K562 (cell line): ENCODE measurements around the gene ACKR1. TPM values are rescaled to one million over a fixed set of nuclear protein-coding genes. Genes with fewer than 3 reads are reported as not detected.

ENCODE experiments used
- ATF7 ChIP-seq: fragments of 450-650 bp; IDR thresholded peaks from 2 replicates; pipeline ENCODE4 v1.7.1; 2014; ENCODE audit warnings: mild to moderate bottlenecking, moderate library complexity
- CTBP1 ChIP-seq: fragments of 450-650 bp; IDR thresholded peaks from 2 replicates; pipeline ENCODE4 v1.6.1; 2016; ENCODE audit warnings: borderline replicate concordance
- CTCFL ChIP-seq: IDR thresholded peaks from 2 replicates; pipeline ENCODE4 v1.6.1; 2011; ENCODE audit warnings: borderline replicate concordance, low read depth, mild to moderate bottlenecking, moderate library complexity, low read length; ENCODE audit not compliant: insufficient read depth, poor library complexity, severe bottlenecking
- DACH1 ChIP-seq: fragments of 450-650 bp; IDR thresholded peaks from 2 replicates; pipeline ENCODE4 v1.6.1; 2018; ENCODE audit not compliant: partially characterized antibody
- E2F5 ChIP-seq: sonication (generic); formaldehyde crosslinking; IDR thresholded peaks from 2 replicates; pipeline ENCODE4 v1.8.0; 2022; ENCODE audit warnings: mild to moderate bottlenecking, missing genetic modification reagents
- ELK1 ChIP-seq: sonication (generic); formaldehyde crosslinking; IDR thresholded peaks from 2 replicates; pipeline ENCODE4 v1.8.1; 2022; ENCODE audit warnings: missing genetic modification reagents
- HDAC6 ChIP-seq: IDR thresholded peaks from 2 replicates; pipeline ENCODE4 v1.6.1; 2012; ENCODE audit warnings: low read depth, mild to moderate bottlenecking, control low read depth, inconsistent platforms, low read length, moderate library complexity
- MYBL2 ChIP-seq, 2 experiments: fragments of 450-650 bp in 1 of 2; sonication (generic) in 1 of 2; formaldehyde crosslinking in 1 of 2; IDR thresholded peaks; 2 replicates each; pipeline versions ENCODE4 v1.6.1 to v1.8.1; 2017 to 2022; ENCODE audit warnings: borderline replicate concordance in 1 of 2, inconsistent platforms in 1 of 2, low read depth in 1 of 2, mild to moderate bottlenecking in 1 of 2, missing genetic modification reagents in 1 of 2, moderate library complexity in 1 of 2
- MYC ChIP-seq, 2 experiments: fragments of 250-450 bp in 1 of 2; sonication (Bioruptor Pico) in 1 of 2; IDR thresholded peaks; 2 replicates each; pipeline versions ENCODE4 v1.5.1 to v1.6.1; 2012 to 2021; ENCODE audit warnings: low read depth in 2 of 2, borderline replicate concordance in 1 of 2, improper control_type of control experiment in 1 of 2, low read length in 1 of 2, mild to moderate bottlenecking in 1 of 2, moderate library complexity in 1 of 2
- PRMT5 ChIP-seq: sonication (generic); formaldehyde crosslinking; IDR thresholded peaks from 2 replicates; pipeline ENCODE4 v1.5.0; 2020; ENCODE audit warnings: missing genetic modification reagents
- TAF15 ChIP-seq: fragments of 200-400 bp; formaldehyde crosslinking; IDR thresholded peaks from 2 replicates; pipeline ENCODE4 v1.6.1; 2017; ENCODE audit warnings: mild to moderate bottlenecking, low read depth, low read length, moderate library complexity
- ZBTB8A ChIP-seq: fragments of 450-650 bp; IDR thresholded peaks from 2 replicates; pipeline ENCODE4 v1.6.1; 2018; ENCODE audit warnings: mild to moderate bottlenecking, moderate library complexity; ENCODE audit not compliant: partially characterized antibody
- ZNF134 ChIP-seq: fragments of 250-450 bp; sonication (Bioruptor Pico); conservative IDR thresholded peaks from 2 replicates; pipeline ENCODE4 v1.4.0; 2020
- ZNF175 ChIP-seq: fragments of 200-800 bp; sonication (Bioruptor generic); IDR thresholded peaks from 2 replicates; pipeline ENCODE4 v1.6.1; 2016; ENCODE audit warnings: low read depth, mild to moderate bottlenecking, missing genetic modification characterization, missing compliant biosample characterization
- ZNF274 ChIP-seq: IDR thresholded peaks from 2 replicates; pipeline ENCODE4 v1.6.1; 2011; ENCODE audit warnings: low read depth, mild to moderate bottlenecking, low read length, moderate library complexity, borderline replicate concordance
- ZNF77 ChIP-seq: fragments of 250-450 bp; sonication (Bioruptor Pico); IDR thresholded peaks from 2 replicates; pipeline ENCODE4 v1.5.0; 2020
- ZNF79 ChIP-seq: fragments of 250-450 bp; sonication (Bioruptor Pico); IDR thresholded peaks from 2 replicates; pipeline ENCODE4 v1.4.0; 2020; ENCODE audit warnings: low read depth, mild to moderate bottlenecking, moderate library complexity
- polyA plus RNA-seq, 8 experiments: library from polyadenylated mRNA; depleted of rRNA in 4 of 8; stranded (reverse) in 5 of 8; unstranded in 3 of 8; fragments of >200 nt; fragmentation: Nextera tagmentation in 2 of 8; fragmentation: Illumina TruSeq in 1 of 8; extraction: Ambion mirVana in 2 of 8; extraction: Trizol in 1 of 8; gene quantifications; 2 replicates each; pipeline versions ENCODE4 v1.2.1 to v1.2.3, GENCODE V29; 2011 to 2014; ENCODE audit warnings: inconsistent platforms in 1 of 8, missing spikeins in 1 of 8
- total RNA-seq, 7 experiments: library from RNA; depleted of rRNA in 6 of 7; stranded (reverse); fragments of >200 nt in 6 of 7; fragmentation: Illumina TruSeq in 2 of 7; extraction: Trizol in 2 of 7; gene quantifications; 2 replicates each; pipeline versions ENCODE4 v1.2.1 to v1.2.3, GENCODE V29; 2011 to 2021; ENCODE audit warnings: low replicate concordance in 1 of 7
- TF ChIP-seq, protein P1 (sequence below): fragments of 200-400 bp; formaldehyde crosslinking; IDR thresholded peaks from 2 replicates; pipeline ENCODE4 v1.6.1; 2017; ENCODE audit warnings: mild to moderate bottlenecking, low read depth, low read length, moderate library complexity
- TF ChIP-seq, protein P2 (sequence below): fragments of 250-450 bp; sonication (Bioruptor Pico); IDR thresholded peaks from 2 replicates; pipeline ENCODE4 v1.5.0; 2021
- TF ChIP-seq, protein P3 (sequence below), 2 experiments: fragments of 250-450 bp in 1 of 2; fragments of 450-650 bp in 1 of 2; sonication (Bioruptor Pico) in 1 of 2; IDR thresholded peaks; 2 replicates each; pipeline versions ENCODE4 v1.6.1 to v1.8.0; 2016 to 2021; ENCODE audit warnings: mild to moderate bottlenecking in 2 of 2, moderate library complexity in 2 of 2, missing compliant biosample characterization in 1 of 2, missing genetic modification characterization in 1 of 2

The ACKR1 gene
- total and polyA plus RNA-seq, 9 of the 15 experiments (the other 6 are each of a cell fraction or from before 2014, with no cell fraction given), result 0.07 to 0.64 (median 0.18) TPM

- TF ChIP-seq CTCFL, result no peak
- TF ChIP-seq CTBP1, result no peak
- no peak for TF ChIP-seq MYBL2 (IDR thresholded peaks at IDR 0.05; ENCODE audit: low read depth)
- no peak for TF ChIP-seq MYBL2 (CRISPR knock-in tag; IDR thresholded peaks at IDR 0.05; ENCODE audit: borderline replicate concordance)
- peak; percentile 28; the same call in 1 of the 2 replicates for TF ChIP-seq ATF7
- TF ChIP-seq ZNF79 (CRISPR knock-in tag), result no peak
- TF ChIP-seq E2F5 (CRISPR knock-in tag), result no peak
- TF ChIP-seq TAF15, result no peak
- TF ChIP-seq, protein P1, sequence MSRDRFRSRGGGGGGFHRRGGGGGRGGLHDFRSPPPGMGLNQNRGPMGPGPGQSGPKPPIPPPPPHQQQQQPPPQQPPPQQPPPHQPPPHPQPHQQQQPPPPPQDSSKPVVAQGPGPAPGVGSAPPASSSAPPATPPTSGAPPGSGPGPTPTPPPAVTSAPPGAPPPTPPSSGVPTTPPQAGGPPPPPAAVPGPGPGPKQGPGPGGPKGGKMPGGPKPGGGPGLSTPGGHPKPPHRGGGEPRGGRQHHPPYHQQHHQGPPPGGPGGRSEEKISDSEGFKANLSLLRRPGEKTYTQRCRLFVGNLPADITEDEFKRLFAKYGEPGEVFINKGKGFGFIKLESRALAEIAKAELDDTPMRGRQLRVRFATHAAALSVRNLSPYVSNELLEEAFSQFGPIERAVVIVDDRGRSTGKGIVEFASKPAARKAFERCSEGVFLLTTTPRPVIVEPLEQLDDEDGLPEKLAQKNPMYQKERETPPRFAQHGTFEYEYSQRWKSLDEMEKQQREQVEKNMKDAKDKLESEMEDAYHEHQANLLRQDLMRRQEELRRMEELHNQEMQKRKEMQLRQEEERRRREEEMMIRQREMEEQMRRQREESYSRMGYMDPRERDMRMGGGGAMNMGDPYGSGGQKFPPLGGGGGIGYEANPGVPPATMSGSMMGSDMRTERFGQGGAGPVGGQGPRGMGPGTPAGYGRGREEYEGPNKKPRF, result no peak
- TF ChIP-seq ELK1, result no peak
- TF ChIP-seq ZBTB8A, result no peak
- no peak for TF ChIP-seq HDAC6
- no peak for TF ChIP-seq ZNF274
- TF ChIP-seq ZNF175 (CRISPR knock-in tag), result peak; percentile 29; the same call in 1 of the 2 replicates
- TF ChIP-seq MYC (IDR thresholded peaks at IDR 0.05; ENCODE audit: low read depth, low read length), result no peak
- no peak for TF ChIP-seq MYC (CRISPR knock-in tag; IDR thresholded peaks at IDR 0.05; ENCODE audit: borderline replicate concordance, low read depth)
- TF ChIP-seq ZNF134, result no peak
- TF ChIP-seq, protein P2, sequence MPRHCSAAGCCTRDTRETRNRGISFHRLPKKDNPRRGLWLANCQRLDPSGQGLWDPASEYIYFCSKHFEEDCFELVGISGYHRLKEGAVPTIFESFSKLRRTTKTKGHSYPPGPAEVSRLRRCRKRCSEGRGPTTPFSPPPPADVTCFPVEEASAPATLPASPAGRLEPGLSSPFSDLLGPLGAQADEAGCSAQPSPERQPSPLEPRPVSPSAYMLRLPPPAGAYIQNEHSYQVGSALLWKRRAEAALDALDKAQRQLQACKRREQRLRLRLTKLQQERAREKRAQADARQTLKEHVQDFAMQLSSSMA, result no peak
- no peak for TF ChIP-seq DACH1
- TF ChIP-seq PRMT5 (CRISPR knock-in tag), result no peak
- TF ChIP-seq ZNF77 (CRISPR knock-in tag), result no peak
- TF ChIP-seq, protein P3, sequence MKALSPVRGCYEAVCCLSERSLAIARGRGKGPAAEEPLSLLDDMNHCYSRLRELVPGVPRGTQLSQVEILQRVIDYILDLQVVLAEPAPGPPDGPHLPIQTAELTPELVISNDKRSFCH (CRISPR knock-in tag; IDR thresholded peaks at IDR 0.05), result no peak
- TF ChIP-seq, protein P3 (tag; IDR thresholded peaks at IDR 0.05), result no peak
These were observed 1.1 kb upstream of the ACKR1 start (continued) for GRCh38 chr1:159203610-159204009.
